ENCODE measurements around the gene SPDYE1. TPM values are rescaled to one million over a fixed set of nuclear protein-coding genes. Genes with fewer than 3 reads are reported as not detected.
"Not testable (repeated sequence)": the region's sequence is repeated elsewhere in the genome, so short reads cannot be mapped to it uniquely, and the experiment has no call there.

SPDYE1 gene
- total RNA-seq, 4 donors from 2014 or later, result not detected

DNA sequence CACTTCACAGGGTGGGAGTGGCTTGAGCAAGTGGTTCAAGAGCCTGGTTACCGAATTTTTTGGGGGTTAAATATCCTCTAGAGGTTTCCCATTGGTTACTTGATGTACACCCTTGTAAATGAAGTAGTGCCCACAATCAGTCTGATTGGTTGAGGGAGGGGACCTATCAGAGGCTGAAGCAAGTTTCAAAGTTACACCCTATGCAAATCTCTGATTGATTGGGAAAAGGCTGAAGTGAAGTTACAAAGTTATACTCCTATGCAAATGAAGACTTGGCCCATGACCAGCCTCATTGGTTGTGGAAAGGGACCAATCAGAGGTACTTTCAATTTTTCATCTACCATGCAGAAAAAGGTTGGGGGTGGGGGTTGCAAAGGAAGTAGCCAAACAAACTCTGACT, 36.8 kb upstream of the SPDYE1 start:
- H3K4me1 ChIP-seq, result no peaks in the 10 kb centered on the region
- H3K36me3 ChIP-seq, result no peaks in the 10 kb centered on the region
- H3K27ac ChIP-seq, result no peak overlapping the region
- no peaks in the 10 kb centered on the region for H3K9me3 ChIP-seq
- no peak overlapping the region for H3K4me3 ChIP-seq (replicated peaks in 1 of 3)
- DNase-seq, result no peak
- 30 to 35% methylated on average over 1 of the region's 1 CpG for WGBS, 2 donors
- no peaks in the 10 kb centered on the region for H3K27me3 ChIP-seq
- TF ChIP-seq, protein P1, sequence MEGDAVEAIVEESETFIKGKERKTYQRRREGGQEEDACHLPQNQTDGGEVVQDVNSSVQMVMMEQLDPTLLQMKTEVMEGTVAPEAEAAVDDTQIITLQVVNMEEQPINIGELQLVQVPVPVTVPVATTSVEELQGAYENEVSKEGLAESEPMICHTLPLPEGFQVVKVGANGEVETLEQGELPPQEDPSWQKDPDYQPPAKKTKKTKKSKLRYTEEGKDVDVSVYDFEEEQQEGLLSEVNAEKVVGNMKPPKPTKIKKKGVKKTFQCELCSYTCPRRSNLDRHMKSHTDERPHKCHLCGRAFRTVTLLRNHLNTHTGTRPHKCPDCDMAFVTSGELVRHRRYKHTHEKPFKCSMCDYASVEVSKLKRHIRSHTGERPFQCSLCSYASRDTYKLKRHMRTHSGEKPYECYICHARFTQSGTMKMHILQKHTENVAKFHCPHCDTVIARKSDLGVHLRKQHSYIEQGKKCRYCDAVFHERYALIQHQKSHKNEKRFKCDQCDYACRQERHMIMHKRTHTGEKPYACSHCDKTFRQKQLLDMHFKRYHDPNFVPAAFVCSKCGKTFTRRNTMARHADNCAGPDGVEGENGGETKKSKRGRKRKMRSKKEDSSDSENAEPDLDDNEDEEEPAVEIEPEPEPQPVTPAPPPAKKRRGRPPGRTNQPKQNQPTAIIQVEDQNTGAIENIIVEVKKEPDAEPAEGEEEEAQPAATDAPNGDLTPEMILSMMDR (IDR thresholded peaks at IDR 0.05), result no peak
- no peak for TF ChIP-seq POLR2A (IDR thresholded peaks at IDR 0.05)
- intact Hi-C loops (cut with DNase I), result no loop called here

DNA sequence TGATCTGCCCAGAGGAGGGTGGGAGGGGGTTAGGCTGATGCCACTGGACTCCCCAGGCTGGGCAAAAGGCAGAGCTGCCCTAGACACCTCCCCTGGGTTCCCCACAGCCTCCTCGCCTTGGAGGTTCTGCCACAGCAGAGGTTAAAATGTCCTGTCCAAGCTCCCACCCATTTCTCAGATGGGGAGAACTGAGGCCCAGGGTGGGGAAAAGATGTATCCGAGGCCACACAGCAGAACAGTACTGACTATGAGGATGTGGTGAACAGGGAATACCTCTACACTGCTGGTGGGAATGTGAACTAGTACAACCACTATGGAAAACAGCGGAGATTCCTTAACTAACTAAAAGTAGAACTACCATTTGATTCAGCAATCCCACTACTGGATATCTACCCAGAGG, 31.3 kb upstream of the SPDYE1 start:
- DNase-seq; intact Hi-C loops (cut with DNase I): not testable (repeated sequence)
- WGBS, 2 donors, result 96 to 97% methylated on average over 2 to 3 of the region's 3 CpGs

DNA sequence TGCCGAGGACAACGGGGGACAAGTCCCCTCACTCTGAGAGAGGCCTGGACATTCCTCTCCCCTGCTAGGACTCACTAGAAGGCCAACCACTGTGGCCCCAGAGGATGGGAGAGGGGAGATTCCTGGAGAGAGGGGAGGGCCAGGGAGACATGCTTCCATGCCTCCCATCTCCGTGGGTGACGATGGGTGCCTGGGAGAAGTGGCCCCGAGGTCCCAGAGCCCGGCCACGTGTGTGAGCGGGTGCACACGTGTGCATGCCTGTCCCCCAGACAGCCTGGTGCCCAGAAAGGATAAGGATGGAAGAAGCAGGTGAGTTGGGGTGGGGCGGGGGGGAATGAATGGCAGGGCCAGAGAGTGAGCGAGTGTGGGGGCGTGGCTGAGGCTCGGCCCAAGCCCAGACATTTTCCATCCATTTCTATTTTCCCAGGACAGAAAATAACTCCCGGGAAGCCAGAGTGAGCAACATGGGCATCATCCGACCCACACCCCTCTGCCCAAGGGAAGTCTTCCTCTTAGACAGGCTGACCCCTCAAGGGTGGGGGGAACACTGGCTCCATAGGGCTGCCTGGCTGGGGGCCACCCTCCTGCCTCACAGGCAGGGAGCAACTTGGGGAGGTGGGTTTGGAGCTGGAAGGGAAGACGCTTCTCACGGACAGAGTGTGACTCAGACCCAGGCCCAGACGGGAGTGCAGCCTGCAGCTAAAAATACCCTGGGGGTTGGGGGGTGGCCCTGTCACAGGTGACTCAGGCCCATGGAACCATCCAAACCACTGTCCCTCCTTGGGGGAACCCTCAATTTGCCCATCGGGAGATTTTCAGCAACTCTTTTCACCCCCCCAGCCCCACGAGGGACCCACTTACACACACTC, 29.3 kb upstream of the SPDYE1 start:
- H3K36me3 ChIP-seq; H3K27me3 ChIP-seq; H3K27ac ChIP-seq; DNase-seq; H3K4me3 ChIP-seq (replicated peaks in 1 of 3); H3K4me1 ChIP-seq; intact Hi-C loops (cut with DNase I); H3K9me3 ChIP-seq: not testable (repeated sequence)
- WGBS, 2 donors, result 89 to 91% methylated on average over 2 to 13 of the region's 20 CpGs

More for the DNA sequence above, 31.3 kb upstream of the SPDYE1 start:
- H3K27me3 ChIP-seq; H3K27ac ChIP-seq; H3K4me1 ChIP-seq; H3K4me3 ChIP-seq (replicated peaks in 1 of 3); H3K9me3 ChIP-seq; H3K36me3 ChIP-seq: not testable (repeated sequence)

DNA sequence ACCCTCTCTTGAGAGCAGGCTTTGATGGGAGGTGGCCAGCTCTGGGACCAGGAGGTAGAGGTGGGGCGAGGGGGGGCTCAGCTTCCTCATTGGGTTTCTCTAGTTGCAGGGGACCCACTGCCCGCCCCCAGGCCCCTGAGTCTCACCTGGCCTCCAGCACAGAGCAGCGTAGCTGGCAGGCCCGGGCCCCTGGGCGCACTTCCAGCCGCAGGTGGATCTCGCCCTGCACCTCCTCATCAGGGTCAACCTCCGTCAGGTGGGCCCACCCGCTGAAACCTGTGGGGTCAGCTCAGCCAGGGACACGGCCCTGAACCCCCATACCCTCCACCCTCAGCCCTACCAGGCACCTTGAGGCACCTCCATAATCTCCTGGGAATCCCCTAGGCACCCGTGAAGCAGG, 28.1 kb upstream of the SPDYE1 start:
- H3K27me3 ChIP-seq; H3K36me3 ChIP-seq; H3K4me3 ChIP-seq (replicated peaks in 1 of 3); DNase-seq; H3K9me3 ChIP-seq; intact Hi-C loops (cut with DNase I); H3K27ac ChIP-seq; H3K4me1 ChIP-seq: not testable (repeated sequence)
- WGBS, 2 donors, result 85 to 100% methylated on average over 2 to 6 of the region's 11 CpGs

DNA sequence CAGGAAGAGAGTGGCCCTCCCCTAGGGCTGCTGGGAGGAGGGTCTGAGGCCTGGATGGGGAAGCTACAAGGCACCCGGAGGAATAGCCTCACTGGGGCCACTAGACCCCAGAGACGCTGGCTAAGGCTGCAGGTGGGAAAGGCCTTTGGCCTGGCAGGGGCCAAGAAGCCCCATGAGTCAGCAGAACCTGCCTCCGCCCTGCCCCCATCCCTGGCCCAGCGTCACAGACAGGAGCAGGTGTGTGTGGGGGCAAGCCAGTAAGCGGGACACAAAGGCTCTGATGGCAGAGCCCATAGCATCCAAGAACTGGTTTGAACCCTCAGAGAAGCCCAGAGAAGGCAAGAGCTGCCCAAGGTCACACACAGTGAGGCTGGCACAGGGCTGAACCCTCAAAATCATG, 27.0 kb upstream of the SPDYE1 start:
- H3K4me3 ChIP-seq (replicated peaks in 1 of 3); H3K27ac ChIP-seq; H3K27me3 ChIP-seq; H3K36me3 ChIP-seq; H3K9me3 ChIP-seq; H3K4me1 ChIP-seq; intact Hi-C loops (cut with DNase I); DNase-seq: not testable (repeated sequence)
- WGBS, 2 donors, result no CpG with 5 or more reads among the region's 5 CpGs

DNA sequence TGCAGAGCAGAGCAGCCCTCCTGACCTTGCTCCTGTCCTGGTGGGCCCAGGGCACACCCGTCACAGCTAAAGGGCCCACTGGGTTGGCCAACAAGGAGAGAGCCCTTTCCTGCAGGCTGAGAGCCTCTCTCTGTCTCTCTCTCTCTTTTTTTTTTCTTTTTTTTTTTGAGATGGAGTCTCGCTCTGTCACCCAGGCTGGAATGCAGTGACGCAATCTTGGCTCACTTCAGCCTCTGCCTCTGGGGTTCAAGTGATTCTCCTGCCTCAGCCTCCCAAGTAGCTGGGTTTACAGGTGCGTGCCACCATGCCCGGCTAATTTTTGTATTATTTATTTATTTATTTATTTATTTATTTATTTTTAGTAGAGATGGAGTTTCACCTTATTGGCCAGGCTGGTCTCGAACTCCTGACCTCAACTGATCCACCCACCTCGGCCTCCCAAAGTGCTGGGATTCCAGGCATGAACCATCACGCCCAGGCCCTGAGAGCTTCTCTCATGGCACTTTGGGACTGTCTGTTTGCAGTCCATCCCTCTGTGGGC, 23.6 kb upstream of the SPDYE1 start:
- H3K36me3 ChIP-seq; intact Hi-C loops (cut with DNase I); H3K4me1 ChIP-seq; H3K27me3 ChIP-seq; H3K4me3 ChIP-seq (replicated peaks in 1 of 3); H3K9me3 ChIP-seq; H3K27ac ChIP-seq; DNase-seq: not testable (repeated sequence)
- 81 to 83% methylated on average over 5 to 7 of the region's 8 CpGs for WGBS, 2 donors

DNA sequence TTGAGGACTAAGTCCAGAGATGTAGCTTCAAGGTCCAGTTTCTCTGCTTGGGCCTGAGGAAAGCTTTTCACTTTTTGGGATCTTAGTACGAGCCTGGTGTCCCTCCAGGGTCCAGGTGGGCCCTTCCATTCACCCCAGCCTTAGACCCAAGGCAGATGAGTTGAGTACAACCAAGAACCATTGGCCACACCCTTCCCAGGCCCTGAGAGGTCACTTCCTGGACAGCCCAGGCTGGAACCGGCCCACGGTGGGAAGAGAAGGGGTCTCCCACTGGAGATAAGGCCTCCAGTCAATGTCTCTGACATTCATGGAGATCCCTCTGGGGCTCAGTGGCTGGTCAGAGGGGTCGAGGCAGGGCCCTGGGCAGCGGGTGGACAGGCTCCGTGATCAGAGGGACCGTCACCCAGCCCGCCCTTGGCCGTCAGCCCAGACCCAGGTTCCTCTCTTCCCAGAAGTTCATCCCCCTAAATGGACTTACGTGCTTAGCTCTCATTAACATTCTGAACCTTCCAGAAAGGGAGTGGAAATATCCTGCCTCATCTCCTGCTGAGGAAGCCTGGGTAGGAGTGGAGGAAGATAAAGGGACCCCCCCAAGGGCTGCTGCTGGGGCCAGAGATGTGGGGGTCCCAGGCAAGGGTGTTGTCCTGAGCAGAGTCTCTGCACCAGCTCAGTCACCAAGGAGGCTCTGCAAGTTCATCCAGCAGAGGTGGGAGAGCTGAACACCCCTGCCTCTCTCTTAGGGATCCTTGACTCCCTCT, 22.8 kb upstream of the SPDYE1 start:
- H3K9me3 ChIP-seq; H3K4me3 ChIP-seq (replicated peaks in 1 of 3); H3K27ac ChIP-seq; intact Hi-C loops (cut with DNase I); H3K27me3 ChIP-seq; DNase-seq; H3K36me3 ChIP-seq; H3K4me1 ChIP-seq: not testable (repeated sequence)
- WGBS, 2 donors, result 69 to 78% methylated on average over 7 to 8 of the region's 10 CpGs

DNA sequence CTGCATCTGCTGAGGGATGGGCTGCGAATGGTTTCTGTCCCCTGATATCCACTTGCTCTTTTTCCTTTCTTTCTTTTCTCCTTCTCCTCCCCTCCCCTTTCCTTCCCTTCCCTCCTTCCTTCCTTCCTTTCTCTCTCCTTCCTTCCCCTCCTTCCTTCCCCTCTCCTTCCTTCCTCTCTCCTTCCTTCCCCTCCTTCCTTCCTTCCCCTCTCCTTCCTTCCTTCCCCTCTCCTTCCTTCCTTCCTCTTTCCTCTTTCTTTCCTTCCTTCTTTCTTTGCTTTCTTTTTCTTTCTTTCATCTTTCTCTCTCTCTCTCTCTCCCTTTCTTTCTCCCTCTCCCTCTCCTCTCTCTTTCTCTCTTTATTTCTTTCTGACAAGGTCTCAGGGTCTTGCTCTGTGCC, 20.2 kb upstream of the SPDYE1 start:
- H3K4me3 ChIP-seq (replicated peaks in 1 of 3), result no peak overlapping the region
- intact Hi-C loops (cut with DNase I), result no loop called here
- 85 to 96% methylated on average over 1 of the region's 1 CpG for WGBS, 2 donors
- no peaks in the 10 kb centered on the region for H3K9me3 ChIP-seq
- no peaks in the 10 kb centered on the region for H3K4me1 ChIP-seq
- H3K27ac ChIP-seq, result no peak overlapping the region
- H3K36me3 ChIP-seq, result no peaks in the 10 kb centered on the region
- TF ChIP-seq, protein P1 (IDR thresholded peaks at IDR 0.05), result no peak
- TF ChIP-seq POLR2A (IDR thresholded peaks at IDR 0.05), result no peak
- no peaks in the 10 kb centered on the region for H3K27me3 ChIP-seq
- no peak for DNase-seq

DNA sequence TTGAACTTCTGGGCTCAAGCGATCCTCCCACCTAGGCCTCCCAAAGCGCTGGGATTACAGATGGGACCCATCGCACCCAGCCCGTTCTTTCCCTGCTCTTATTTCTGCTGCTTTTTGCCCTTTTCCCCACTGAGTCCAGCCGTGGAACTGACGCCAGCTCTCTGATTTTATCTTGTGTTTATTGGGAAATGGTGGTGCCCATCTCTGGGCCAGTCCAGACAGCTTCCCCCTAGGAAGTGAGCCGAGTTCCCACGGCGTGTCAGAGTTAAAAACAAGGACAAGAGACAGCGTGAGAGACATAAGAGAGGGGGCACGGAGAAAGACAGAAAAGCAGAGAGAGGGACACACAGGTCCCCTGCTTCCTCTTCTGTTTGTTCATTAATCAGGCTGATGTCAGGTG, 19.6 kb upstream of the SPDYE1 start:
- H3K4me1 ChIP-seq; H3K4me3 ChIP-seq (replicated peaks in 1 of 3); H3K27ac ChIP-seq; DNase-seq; intact Hi-C loops (cut with DNase I); H3K27me3 ChIP-seq; H3K36me3 ChIP-seq; H3K9me3 ChIP-seq: not testable (repeated sequence)
- 88 to 91% methylated on average over 11 of the region's 11 CpGs for WGBS, 2 donors

DNA sequence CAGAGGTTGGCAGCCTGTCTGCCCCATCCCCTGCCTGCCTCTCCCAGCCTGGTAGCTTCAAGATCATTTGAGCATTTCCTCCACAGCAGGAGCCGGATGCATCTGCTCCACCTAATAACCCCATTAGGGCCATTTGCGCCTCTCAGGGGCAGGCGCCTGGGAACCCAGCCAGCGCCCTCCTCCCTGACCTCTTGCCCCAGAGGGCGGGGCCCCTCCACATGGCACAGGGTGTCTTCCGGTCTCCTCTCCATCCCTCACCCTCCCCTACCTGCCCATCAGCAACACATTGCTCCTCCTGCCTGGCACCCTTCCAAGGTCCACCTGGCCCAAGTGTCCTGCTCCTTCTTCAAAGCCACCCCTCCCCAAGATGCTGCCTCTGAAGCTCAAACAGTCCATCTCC, 14.8 kb upstream of the SPDYE1 start:
- H3K4me1 ChIP-seq; H3K36me3 ChIP-seq; H3K9me3 ChIP-seq; intact Hi-C loops (cut with DNase I); H3K27me3 ChIP-seq; H3K27ac ChIP-seq; DNase-seq; H3K4me3 ChIP-seq (replicated peaks in 1 of 3): not testable (repeated sequence)
- WGBS, 2 donors, result no CpG with 5 or more reads among the region's 6 CpGs
